ENCODE data around the gene TEX35.

Gene TEX35

DNA sequence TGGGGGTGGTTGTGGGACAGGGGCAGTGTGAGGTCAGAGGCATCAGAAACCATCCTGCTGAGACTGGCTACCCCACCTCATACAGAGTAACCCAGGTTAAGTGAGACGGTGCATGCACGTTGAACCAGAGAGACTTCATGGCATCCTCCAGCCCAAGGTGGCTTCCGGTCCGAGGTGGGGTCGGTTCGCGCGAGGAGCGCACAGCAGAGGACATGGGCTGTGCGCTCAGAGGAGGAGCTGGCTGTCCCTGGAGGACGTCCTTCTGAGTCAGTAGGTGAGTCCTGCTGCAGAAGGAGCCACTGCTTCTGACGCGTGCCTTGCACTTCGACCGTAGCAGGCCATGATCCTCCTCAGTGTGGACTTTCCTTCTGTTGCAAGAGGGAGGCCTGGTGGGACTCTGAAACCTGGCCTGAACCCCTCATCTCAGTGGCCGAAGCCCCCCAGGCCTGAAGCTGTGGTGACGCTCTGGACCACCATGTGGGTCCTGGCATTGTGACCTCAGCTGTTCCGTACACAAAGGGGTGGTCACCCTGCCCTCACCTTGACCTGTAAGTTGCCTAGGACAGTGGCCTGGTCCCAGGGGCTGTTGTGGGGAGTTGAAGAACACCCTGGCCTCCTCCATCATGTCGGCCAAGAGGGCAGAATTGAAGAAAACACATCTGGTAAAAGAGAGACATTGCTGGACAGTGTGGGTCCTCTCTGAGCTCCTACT is at the start of gene TEX35:
TSS of gene TEX35 (plus strand) at position 544 of the 712 bp plus-strand sequence. CDS start at position 624, 80 bp downstream.
- no peak for DNase-seq (ENCODE audit: low read depth)

DNA sequence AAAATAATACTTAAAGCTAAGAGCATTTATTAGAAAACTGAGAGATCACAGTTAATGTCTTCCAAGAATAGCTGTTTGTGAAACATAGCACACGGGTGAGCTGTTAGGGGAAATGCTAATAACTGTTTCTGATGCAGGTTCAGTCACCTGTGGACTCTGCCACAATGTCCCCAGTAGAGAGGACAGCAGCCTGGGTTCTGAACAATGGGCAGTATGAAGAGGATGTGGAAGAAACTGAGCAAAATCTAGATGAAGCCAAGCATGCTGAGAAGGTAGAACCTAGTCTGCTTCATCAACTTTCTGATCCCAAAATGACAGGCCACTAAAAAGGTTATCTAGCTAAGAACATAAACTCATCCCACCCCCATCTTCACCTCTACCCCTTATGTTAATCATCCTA is 48.8 kb upstream of the TEX35 start:
- no peak for DNase-seq (ENCODE audit: low read depth)

DNA sequence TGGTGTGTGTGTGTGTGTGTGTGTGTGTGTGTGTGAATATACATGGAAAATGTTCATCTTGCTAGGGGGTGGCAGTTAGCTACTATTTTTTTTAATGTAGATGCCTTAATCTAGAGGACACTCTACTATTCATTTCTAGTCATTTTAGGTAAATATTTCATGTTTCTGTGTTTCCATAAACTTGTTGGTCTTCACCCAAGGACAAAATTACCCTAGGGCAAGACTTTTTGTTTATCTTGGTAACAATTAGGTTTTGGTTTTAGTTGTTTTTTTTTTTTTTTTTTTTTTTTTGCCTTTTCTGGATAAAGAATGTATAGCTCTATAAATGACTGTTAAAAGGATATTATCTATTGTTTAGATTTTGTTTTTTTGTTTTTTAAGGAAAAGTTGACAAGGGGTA is 48.3 kb upstream of the TEX35 start:
- no peak for DNase-seq (ENCODE audit: low read depth)

DNA sequence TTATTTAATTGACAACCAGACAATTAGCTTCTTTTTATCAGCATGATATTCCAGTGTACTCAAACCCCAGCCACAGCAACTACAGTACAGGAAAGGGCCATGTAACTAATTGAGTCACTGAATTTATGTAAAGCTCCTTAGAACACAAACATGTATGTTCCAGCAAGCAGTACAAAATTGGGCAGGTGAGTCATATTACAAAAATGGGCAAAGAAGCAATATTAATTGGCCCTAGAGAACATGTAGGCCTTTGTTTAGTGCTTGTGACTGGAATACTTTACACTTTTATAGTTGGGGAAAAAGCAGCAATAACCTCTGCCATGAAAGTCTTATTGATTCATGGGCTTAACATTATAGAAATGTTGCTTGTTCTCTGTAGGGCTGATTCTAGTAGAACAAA is 47.9 kb upstream of the TEX35 start:
- DNase-seq (ENCODE audit: low read depth), result no peak

DNA sequence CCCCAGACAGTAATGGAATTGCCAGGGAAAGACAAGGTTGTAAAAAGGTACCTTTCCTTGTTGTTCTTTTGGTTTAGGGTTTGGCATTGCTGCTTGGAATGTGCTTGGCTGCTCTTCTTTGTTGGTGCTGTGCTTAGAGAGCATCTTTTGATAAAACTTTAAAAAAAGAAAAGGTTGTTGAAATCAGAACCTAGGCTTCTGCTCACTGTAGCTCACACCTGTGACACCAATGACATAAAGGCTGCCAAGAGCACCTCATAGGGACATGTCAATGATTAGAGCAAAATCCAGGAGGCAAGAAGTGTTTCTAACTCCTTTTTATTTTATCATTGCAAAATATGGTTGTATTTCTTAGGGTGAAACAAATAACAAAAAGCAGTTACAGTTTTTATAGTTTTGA is 45.1 kb upstream of the TEX35 start:
- DNase-seq (ENCODE audit: low read depth), result no peak

DNA sequence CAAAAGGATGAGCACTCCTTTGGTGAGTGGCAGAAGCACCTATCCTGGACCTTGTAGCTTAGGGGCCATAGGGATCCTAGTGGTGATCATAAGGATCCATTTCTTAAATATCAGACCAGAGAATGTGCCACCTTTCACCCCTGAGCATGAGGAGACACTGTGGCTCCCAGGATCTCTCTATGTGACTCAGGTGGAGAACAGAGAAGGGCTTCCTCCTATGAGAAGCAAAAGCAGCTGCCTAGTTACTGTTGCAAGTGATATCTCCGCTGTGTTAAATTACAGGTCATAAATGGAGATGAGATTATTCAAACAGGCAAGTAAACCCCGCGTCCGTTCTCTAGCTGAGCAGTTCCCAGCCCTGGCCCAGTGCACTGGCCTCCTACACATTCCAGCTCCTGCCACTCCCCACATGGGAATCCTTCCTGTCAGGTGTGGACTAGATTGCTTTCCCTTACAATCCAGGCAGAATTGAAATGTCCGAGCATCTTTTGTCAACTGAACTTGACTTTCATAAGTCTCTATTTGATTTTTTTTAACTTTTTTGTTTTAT is 42.4 kb upstream of the TEX35 start:
- DNase-seq (ENCODE audit: low read depth), result no peak

DNA sequence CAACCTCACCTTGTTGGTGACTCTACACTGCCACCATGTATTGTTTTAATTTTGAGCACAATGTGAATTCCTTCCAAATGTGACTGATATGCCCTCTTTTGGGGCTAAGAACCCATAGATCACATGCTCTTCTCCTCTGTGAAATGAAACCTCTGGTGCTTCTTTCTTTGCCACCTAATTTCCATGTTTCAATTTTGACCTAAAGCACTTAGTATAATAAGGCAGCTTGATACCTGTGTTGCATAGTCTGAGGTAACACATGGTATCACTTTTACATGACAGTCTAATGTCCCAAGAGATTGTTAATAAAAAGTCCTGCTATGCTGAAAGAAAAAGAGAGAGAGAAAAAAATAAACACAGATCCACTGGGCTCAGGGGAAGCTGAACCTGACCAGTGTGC is 40.4 kb upstream of the TEX35 start:
- no peak for DNase-seq (ENCODE audit: low read depth)

DNA sequence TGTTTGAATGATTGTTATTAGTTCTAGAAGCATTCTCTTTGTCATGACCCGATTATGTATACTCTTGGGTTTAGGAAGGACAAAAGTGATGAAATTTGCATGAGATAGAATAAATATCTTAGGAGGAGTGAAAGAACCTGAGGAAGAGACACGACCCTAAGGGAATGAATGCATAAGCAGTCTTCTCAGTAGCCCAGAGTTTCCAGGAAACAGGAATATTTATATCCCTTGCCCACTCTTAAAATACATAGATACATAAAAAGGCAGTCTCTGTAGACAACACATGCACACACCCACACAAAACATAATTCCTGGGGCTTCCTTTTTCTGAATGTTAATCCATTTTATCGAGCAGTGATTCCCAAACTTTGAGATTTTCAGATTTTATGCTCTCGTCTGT is 35.5 kb upstream of the TEX35 start:
- no peak for DNase-seq (ENCODE audit: low read depth)

DNA sequence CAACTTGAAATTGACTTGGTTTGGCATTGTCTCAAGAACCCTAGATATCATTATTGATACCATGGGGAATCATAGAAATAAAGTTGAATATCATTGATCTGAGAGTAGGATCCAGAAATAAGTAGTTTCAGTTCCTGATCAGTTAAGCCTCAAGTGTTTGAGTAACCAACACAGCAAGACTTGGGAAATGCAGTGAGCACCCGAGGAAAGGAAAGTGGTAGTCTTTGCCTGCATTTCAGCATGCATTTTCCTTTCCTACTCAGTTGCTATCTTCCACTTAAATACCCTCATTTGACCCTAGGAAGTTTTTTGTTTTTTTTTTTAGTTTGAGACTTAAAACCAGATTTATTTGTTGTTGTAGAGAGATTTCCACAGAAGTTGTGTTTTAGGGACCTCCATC is 35.1 kb upstream of the TEX35 start:
- no peak for DNase-seq (ENCODE audit: low read depth)

DNA sequence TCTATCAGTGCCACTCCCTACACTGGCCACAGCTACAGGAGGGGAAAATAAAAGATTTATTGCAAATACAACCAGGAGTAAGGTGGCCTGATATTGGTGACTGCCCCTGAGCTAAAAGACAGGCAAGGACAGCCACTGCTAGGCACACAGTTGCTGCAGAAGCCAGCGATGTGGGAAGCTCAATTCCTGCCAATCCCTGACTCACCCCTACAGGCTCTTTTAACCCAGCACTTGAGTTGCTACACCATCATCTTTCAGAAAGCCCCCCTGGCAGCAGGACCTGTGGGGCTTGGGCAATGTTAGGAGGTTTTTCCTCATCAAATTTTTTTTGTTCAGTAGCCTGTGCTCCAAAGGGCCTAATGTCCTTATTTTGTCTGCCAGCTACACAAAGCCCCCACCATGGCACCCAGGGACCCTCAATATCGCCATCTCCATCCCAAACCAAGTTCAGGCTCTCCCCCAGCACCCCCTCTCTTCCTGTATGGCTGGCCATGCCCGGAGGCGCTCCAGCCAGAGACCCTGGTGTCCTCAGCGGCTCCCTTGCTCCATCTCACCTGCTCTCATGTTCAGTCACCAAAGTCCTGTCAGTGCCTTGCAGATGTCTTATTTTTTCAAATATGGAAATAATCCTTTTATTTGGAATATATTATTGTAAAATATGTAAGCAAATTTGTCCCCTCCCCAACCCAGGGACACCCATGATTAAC is 29.5 kb upstream of the TEX35 start:
- no peak for DNase-seq (ENCODE audit: low read depth)

DNA sequence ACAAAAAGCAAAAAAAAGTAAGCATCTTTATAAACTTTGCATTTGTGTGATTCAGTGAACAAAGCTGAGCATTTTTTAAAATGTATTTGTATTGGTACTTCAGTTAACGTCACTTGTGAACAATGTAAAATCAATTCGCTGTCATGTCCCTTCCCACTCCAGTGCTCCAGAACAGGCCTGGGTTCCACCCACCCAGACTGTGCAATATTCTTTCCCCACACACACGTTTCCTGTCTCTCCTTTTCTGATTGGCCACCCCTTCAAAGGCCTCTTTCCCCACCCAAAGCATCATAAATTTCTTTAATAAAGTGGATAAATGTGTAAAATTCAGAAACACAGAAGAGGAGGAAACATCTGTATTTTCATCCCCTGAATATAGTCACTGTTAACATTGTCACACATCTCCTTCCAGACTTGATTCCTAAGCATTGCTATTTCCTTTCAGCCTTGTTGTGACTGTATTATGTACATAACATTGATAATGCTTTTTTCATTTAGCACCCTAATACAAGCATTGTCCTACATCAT is 28.1 kb upstream of the TEX35 start:
- DNase-seq (ENCODE audit: low read depth), result no peak

DNA sequence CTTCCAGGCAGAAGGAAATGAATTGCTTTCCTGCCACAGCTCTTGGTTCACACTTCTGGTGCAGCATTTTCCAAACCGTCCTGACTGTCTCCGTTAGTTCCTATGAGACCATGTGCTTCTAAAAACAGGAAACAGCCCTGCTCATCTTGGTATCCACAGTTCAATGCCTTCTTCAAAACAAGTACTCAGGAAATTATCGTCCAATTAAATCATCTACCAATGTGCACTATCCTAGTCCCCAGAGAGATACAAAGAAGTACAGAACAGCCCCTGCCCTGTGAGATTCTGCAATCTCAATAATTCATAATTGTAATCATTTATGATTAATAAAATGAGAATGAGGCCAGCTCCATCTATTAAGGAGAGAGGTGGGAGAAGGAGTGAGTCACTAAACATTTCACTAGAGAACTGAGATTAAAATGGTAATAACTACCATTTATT is 27.3 kb upstream of the TEX35 start:
- DNase-seq (ENCODE audit: low read depth), result no peak

DNA sequence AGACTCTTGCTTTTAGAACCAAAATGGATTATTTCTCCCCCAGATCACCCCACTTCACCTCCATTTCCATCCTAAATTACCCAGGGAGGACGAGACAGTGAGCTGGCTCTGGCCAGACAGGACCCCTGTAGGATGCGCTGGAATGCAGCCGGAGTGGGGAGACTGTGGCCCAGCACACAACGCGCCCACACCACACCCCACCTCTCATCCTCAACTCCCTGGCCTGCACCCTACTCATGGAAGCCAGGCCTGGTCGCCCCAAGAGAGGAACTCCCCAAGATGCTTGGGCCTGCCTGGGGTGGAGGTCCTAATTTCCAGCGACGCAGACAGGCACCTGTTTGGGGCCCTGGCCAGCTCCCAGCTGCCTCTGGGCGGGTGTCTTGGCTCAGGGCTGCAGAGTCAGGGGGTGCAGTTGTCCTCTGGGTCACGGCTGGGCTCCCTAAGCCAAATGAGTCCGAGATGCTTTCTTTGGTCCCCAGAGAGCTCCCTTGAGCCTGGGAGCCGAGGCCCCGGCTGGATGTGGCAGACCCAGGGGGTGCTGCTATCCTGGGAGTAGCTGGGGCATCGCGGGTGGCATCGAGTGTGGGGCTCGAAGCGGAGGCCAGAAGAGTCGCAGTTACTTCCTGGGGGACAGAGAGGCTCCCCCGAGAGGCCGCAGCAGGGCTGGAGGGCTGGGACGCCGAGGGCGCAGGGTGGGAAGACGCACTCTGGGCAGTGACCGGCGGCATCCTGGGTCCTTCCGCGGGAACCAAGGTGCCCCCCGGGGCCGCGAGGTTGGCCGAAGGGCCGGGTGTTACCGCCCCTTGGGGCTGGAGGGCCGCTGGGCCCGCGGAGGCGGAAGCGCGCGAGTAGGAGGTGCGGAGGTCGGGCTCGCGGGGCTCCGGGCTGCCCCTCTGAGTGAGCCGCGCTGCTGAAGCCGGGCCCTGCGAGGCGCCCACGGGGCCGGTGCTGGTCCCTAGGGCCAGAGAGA is 26.5 kb upstream of the TEX35 start:
- no peak for DNase-seq (ENCODE audit: low read depth)

DNA sequence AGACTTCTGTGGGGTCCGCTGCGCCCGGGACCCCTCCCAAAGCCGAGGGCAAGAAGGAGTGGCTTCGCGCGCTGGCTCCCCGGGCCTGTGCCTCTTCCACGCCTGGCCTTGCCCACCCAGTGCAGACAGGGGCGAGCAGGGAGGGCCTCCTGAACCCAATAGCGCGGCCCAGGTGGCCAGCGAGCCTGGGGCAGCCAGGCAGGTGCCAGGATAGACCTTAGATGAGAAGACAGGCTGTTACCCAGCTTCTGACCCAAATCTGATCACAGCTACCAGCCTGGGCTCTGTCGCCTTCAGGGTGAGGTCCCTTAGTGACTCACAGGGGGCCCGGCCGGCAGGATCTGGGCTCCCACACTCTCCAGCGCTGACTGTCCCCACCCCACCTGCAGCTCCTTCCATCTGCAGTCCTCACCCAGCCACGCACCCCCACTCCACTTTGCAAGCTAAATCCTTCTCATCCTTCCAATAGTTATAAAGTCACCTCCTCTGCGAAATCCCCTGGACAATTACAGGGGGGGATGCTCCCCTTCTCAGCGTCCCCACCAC is 25.8 kb upstream of the TEX35 start:
- no peak for DNase-seq (ENCODE audit: low read depth)

DNA sequence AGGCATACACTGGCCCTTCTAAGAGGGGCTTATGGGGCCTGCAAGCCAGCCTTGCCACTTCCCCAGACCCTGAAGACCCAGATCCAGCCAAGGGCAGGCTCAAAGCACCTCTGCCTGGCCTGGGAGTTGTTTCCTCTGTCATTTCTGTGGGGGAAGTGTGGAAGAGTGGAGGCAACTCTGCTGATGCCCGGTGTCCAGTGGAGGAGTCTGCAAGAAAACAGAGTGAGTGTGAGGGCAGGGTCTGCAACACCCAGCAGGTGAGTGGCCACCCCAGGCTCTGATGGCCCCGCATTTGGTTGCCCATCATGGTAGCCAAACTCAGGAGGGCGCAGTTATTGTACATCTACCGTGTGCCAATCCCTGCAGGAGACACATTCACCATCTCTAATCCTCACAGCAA is 24.5 kb upstream of the TEX35 start:
- DNase-seq (ENCODE audit: low read depth), result no peak

DNA sequence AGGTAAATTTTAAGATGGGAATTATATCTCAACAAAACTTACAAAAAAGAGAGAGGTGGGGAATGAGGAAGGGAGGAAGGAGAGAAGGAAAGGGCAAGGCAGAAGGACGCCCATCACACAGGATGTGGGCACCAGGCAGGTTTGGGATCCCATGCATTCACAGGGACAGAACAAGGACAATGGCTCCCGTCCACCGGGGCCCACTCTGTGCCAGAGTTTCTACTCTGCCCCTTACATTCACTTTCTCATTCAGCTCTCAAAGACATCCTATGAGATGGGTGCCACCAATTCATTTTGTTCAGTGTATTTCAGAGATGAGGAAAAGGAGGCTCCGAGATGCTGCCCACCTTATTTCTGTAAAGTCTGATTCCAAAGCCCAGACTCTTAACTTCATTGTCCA is 23.5 kb upstream of the TEX35 start:
- no peak for DNase-seq (ENCODE audit: low read depth)

DNA sequence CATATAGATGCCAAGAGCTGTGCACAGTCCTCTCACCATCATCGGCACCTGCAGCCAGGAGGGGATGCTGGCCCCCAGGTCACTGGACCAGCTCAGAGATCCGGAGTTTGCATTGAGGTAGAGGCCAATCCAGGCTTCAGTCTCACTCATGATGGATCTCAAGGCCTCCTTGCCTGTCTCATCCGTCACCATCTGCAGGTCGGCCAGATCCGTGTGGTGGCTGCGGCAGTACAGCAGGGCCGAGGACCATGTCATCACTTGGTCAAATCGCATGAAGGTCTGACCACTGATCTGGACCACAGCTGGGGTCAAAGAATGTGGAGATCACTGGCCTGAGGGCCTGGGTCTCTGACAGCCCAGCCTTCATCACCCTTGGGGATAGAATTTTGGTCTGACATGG is 22.8 kb upstream of the TEX35 start:
- no peak for DNase-seq (ENCODE audit: low read depth)

DNA sequence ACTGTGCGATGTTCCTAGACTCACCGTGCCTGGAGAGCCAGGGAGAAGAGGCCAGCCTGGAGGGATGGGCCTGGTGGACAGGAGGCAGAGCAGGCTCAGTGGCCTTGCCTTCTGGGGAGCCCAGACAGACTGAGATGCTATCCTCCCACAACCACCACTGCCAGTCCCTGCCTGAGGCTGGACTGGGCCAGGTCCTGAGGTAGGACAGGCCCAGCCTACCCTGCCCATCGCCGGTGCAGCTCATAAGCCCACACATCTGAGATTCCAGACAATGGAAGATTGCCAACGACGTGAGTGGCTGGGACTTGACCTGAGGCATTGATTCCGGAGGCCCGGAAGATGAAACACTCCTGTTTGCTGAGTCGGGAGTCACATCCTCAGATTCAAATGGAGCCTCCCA is 21.9 kb upstream of the TEX35 start:
- DNase-seq (ENCODE audit: low read depth), result no peak

DNA sequence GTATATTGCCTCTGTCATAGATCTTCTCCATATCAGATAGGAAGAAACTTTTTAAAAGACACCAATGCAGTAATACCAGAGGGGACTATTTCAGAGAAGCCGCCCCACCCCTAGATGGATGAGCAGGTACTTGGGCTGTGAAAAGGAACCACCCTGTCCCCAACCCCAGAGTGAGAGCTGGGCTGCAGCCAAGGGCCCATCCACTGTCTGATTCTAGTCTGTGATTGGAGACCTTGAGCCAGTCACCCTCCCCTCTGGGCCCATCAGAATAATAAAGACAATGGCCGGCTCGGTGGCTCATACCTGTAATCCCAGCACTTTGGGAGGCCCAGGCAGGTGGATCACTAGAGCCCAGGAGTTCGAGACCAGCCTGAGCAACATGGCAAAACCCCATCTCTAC is 21.2 kb upstream of the TEX35 start:
- no peak for DNase-seq (ENCODE audit: low read depth)

DNA sequence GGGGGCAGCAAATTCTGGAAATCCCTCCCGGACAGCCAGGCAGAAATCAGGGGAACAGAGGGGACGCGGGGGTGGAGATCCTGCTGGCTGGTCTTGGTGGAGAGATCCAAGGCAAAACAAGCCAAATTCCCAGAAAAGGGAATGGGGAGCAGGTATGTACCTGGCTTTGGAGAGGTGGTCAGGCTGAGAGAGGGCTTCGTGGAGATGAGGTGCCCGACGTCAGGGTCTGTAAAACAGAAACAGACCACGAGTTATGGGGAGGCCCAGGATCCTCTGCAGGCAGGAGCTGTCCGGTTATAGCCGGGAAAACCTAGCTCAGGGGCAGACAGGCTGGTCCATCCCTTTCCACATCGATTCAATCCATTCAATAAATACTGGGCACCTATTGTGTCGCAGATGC is 20.6 kb upstream of the TEX35 start:
- no peak for DNase-seq (ENCODE audit: low read depth)

DNA sequence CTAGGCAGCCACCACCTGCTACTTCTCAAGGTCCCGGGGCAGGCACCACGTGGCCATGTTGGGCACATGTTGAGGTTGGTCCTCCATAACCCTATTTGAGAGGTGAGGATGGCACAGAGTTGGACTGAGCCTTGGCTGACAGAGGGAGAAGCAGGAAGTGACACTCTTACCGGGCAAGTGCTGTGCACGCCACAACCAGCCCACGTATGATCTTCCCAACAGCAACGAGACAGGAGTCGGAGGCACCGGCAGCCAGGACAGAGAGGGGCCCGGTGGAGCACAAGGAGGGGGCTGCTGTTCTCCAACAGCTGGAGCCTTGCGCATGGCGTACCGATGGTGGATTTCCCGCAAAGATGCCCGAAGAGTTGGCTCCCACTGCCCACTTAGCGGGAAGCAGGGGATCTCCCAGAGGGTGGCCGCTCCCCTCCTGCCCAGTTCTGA is 19.6 kb upstream of the TEX35 start:
- DNase-seq (ENCODE audit: low read depth), result no peak

DNA sequence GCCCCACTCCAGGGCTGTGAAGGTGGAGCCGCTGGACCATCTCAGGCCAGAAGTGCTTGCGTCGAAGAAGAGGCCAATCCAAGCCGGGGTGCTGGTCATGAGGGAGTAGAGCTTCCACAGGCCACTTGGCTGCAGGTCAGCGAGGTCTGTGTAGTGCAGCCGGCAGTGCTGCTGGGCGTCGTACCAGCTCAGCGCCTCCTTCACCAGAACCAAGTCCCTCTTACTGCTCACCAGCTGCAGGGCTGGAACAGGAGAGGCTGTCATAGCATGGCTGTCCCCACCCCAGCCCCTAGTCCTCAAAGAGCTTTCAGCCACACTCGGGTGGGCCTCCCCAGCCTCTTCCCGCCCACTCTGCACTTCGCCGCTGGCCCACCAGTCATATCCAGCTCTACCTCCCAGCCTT is 18.3 kb upstream of the TEX35 start:
- no peak for DNase-seq (ENCODE audit: low read depth)
